PC-9 (cell line): Measurements from ENCODE around the gene UNCX. TPM values are rescaled to one million over a fixed set of nuclear protein-coding genes. Genes with fewer than 3 reads are reported as not detected.

Source experiments
- BruUV-seq: library from RNA; stranded (reverse); fragments of 400-500 nt; replicated peaks from 2 replicates; lab custom pipeline; 2021; lab: Mats Ljungman, UMichigan
- CTCF ChIA-PET: fragments of 300-600 bp; sonication (Branson Sonifier 250); formaldehyde crosslinking; loops from one replicate; lab custom pipeline; 2022; ENCODE audit warnings: antibody characterized with exemption; lab: Charles Lee
- POLR2A ChIA-PET: fragments of 300-600 bp; sonication (Branson Sonifier 250); formaldehyde crosslinking; loops from one replicate; lab custom pipeline; 2022; ENCODE audit warnings: antibody characterized with exemption; ENCODE audit not compliant: unreplicated experiment; lab: Charles Lee
- DNase-seq, 2 experiments: peaks; one replicate each; pipeline versions ENCODE4 v3.0.0 to v3.0.0-alpha.2; 2015 to 2022; ENCODE audit warnings: mixed read lengths in 1 of 2
- H2AFZ ChIP-seq: fragments of 200-600 bp; sonication (generic); 2 replicates; pipeline ENCODE4 v1.8.1; 2017; ENCODE audit warnings: antibody characterized with exemption
- H3F3A ChIP-seq: fragments of 200-600 bp; sonication (generic); 2 replicates; pipeline ENCODE4 v1.8.1; 2017; ENCODE audit warnings: antibody characterized with exemption, mild to moderate bottlenecking, low read depth; ENCODE audit not compliant: insufficient read depth
- H3K27ac ChIP-seq: fragments of 200-600 bp; sonication (generic); 2 replicates; pipeline ENCODE4 v1.6.1; 2016; ENCODE audit warnings: mixed run types
- H3K27me3 ChIP-seq: fragments of 200-600 bp; sonication (generic); 2 replicates; pipeline ENCODE4 v1.6.1; 2016; ENCODE audit warnings: low read depth, mixed run types; ENCODE audit not compliant: insufficient read depth
- H3K36me3 ChIP-seq: fragments of 200-600 bp; sonication (generic); 2 replicates; pipeline ENCODE4 v1.6.1; 2016; ENCODE audit warnings: low read depth, mixed run types
- H3K4me1 ChIP-seq: fragments of 200-600 bp; sonication (generic); replicated peaks from 2 replicates; pipeline ENCODE4 v1.6.1; 2016; ENCODE audit warnings: mixed run types; ENCODE audit not compliant: insufficient read depth
- H3K4me2 ChIP-seq: fragments of 200-600 bp; sonication (generic); 2 replicates; pipeline ENCODE4 v1.6.1; 2017; ENCODE audit warnings: mixed run types
- H3K4me3 ChIP-seq: fragments of 200-600 bp; sonication (generic); 2 replicates; pipeline ENCODE4 v1.6.1; 2016; ENCODE audit warnings: mixed run types
- H3K79me2 ChIP-seq: fragments of 200-600 bp; sonication (generic); 2 replicates; pipeline ENCODE4 v1.6.1; 2017; ENCODE audit warnings: low read depth, mixed run types
- H3K9me2 ChIP-seq: fragments of 200-600 bp; sonication (generic); 2 replicates; pipeline ENCODE4 v1.8.1; 2017; ENCODE audit warnings: mild to moderate bottlenecking; ENCODE audit not compliant: insufficient read depth
- H3K9me3 ChIP-seq: fragments of 200-600 bp; sonication (generic); 2 replicates; pipeline ENCODE4 v1.8.1; 2016; ENCODE audit warnings: low read depth; ENCODE audit not compliant: insufficient read depth
- H4K20me1 ChIP-seq: fragments of 200-600 bp; sonication (generic); 2 replicates; pipeline ENCODE4 v1.8.1; 2017; ENCODE audit not compliant: insufficient read depth
- CTCF ChIP-seq: fragments of 200-600 bp; sonication (generic); conservative IDR thresholded peaks from 2 replicates; pipeline ENCODE4 v1.6.1; 2017; ENCODE audit warnings: mixed run types, antibody characterized with exemption, mild to moderate bottlenecking, moderate library complexity
- EZH2 ChIP-seq: fragments of 200-600 bp; sonication (generic); IDR thresholded peaks from 2 replicates; pipeline ENCODE4 v1.8.0; 2017; ENCODE audit warnings: antibody characterized with exemption, low read depth
- intact Hi-C: fragments of 100-400 bp; cut with micrococcal nuclease; formaldehyde crosslinking; loops from one replicate; pipeline ENCODE4 v1.10.0; 2022; ENCODE audit not compliant: unreplicated experiment
- total RNA-seq: library from RNA; stranded (reverse); gene quantifications from 2 replicates; pipeline ENCODE4 v1.2.3, GENCODE V29; 2021

Gene UNCX
- total RNA-seq, 1 experiment from 2014 or later, result not detected

GRCh38 chr7:1219498-1219897, 13.2 kb upstream of the UNCX start:
- no peaks in the 10 kb centered on the region for H3K36me3 ChIP-seq
- TF ChIP-seq CTCF (no peak), EZH2 (no peak)
- no peak overlapping the region for H3K4me2 ChIP-seq
- no peak overlapping the region for H3K4me3 ChIP-seq
- H4K20me1 ChIP-seq, result no peaks in the 10 kb centered on the region
- no peaks in the 10 kb centered on the region for H3F3A ChIP-seq
- H3K27me3 ChIP-seq, result peaks cover 92% of the 10 kb centered on the region
- H3K4me1 ChIP-seq, result no peaks in the 10 kb centered on the region
- intact Hi-C loops, result no loop called here
- H2AFZ ChIP-seq, result no peak overlapping the region
- no peaks in the 10 kb centered on the region for H3K79me2 ChIP-seq
- no peaks in the 10 kb centered on the region for H3K9me3 ChIP-seq
- DNase-seq, result no peak
- CTCF ChIA-PET, result interaction anchor here (0.7 kb wide), 1 partner anchor 26 kb away, joined by 3 read pairs; no protein-coding TSS in a partner anchor
- no peak overlapping the region for H3K27ac ChIP-seq
- POLR2A ChIA-PET, result interaction anchor here (0.7 kb wide), 1 partner anchor 381 kb away, joined by 3 read pairs; no protein-coding TSS in a partner anchor
- no peaks in the 10 kb centered on the region for H3K9me2 ChIP-seq
- no TSS peak for BruUV-seq

- no peak for TF ChIP-seq CTCF
- no peak for TF ChIP-seq EZH2
- intact Hi-C loops, result no loop called here
- peaks cover 92% of the 10 kb centered on the region for H3K27me3 ChIP-seq
Observed at GRCh38 chr7:1220000-1220726, 12.5 kb upstream of the UNCX start.

GRCh38 chr7:1220977-1221745, 11.5 kb upstream of the UNCX start:
- TF ChIP-seq CTCF, result no peak
- no peak for TF ChIP-seq EZH2
- DNase-seq, result no peak
- Histone ChIP-seq H3K4me1 (no peaks in the 10 kb centered on the region), H3K36me3 (no peaks in the 10 kb centered on the region), H2AFZ (no peak overlapping the region), H4K20me1 (no peaks in the 10 kb centered on the region), H3K9me3 (no peaks in the 10 kb centered on the region), H3K27ac (no peak overlapping the region), H3K27me3 (peaks cover 91% of the 10 kb centered on the region), H3F3A (no peaks in the 10 kb centered on the region), H3K79me2 (no peaks in the 10 kb centered on the region), H3K9me2 (no peaks in the 10 kb centered on the region), H3K4me3 (no peak overlapping the region), H3K4me2 (no peak overlapping the region)
- ChIA-PET CTCF (interaction anchor here (0.7 kb wide), 1 partner anchor 18 kb away, joined by 12 read pairs; no protein-coding TSS in a partner anchor), POLR2A (no interaction called here)
- intact Hi-C loops, result no loop called here
- BruUV-seq, result no TSS peak

More at GRCh38 chr7:1220000-1220726, 12.5 kb upstream of the UNCX start:
- H3K4me2 ChIP-seq, result no peak overlapping the region
- no peaks in the 10 kb centered on the region for H3K4me1 ChIP-seq
- H3F3A ChIP-seq, result no peaks in the 10 kb centered on the region
- POLR2A ChIA-PET, result no interaction called here
- H4K20me1 ChIP-seq, result no peaks in the 10 kb centered on the region
- no peaks in the 10 kb centered on the region for H3K9me2 ChIP-seq
- CTCF ChIA-PET, result interaction anchor here (0.7 kb wide), 1 partner anchor 19 kb away, joined by 12 read pairs; no protein-coding TSS in a partner anchor
- no peak overlapping the region for H3K27ac ChIP-seq
- no peak overlapping the region for H3K4me3 ChIP-seq
- H3K9me3 ChIP-seq, result no peaks in the 10 kb centered on the region
- no TSS peak for BruUV-seq
- no peaks in the 10 kb centered on the region for H3K79me2 ChIP-seq
- no peak for DNase-seq
- H3K36me3 ChIP-seq, result no peaks in the 10 kb centered on the region
- no peak overlapping the region for H2AFZ ChIP-seq
